ENCODE results near the gene STK25. TPM values are rescaled to one million over a fixed set of nuclear protein-coding genes. Genes with fewer than 3 reads are reported as not detected.

STK25 gene
- total and polyA plus RNA-seq, 2 donors (not counting 1 experiment from before 2014, with no cell fraction given): 183 to 378 TPM

DNA sequence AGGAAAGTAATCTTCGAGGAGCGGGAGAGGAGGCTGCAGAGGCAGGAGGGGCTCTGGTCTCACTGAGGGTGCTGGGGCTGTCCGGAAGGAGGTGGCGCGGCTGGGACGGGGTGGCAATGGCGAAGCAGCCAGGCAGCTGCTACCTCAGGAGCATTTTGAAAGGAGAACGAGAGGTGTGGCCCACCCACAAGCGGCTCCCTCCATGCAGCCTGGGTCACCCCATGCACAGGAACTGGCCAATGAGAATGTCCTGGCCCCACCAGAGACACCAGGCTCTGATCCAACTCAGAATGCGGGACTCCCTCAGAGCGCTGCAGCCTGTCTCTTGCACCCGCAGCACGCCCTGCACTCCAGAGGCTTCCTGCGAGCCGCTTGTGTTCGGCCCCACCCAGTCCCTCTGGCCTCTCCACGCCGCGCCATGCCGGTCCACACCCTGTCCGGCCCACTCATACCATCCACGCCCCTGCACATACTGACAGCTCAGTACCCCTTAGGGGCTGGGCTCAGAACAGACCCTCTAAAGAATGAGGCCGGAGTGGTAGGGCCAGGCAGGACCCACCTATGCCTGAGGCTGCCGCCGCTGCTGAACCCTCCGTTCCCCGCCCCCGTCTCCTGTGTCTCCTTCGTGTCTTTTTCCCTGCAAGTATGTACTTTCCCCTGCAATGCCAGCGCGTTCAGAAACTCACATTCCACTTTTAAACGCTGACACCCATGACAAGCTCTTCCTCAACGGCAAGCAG lies 43.8 kb upstream of the STK25 start:
- H3K9ac ChIP-seq (ENCODE audit: low read length): no peak overlapping the region
- Mint-ChIP-seq H3K27me3 (peaks cover 47% of the 10 kb centered on the region), H3K27ac (no peak overlapping the region), H3K4me1 (no peaks in the 10 kb centered on the region), H3K9me3 (ENCODE audit: insufficient read depth) (peaks cover 4% of the 10 kb centered on the region), H3K4me3 (no peak overlapping the region)
- ChIA-PET POLR2A (no interaction called here), CTCF (no interaction called here)
- no peaks in the 10 kb centered on the region for H3K4me1 ChIP-seq (ENCODE audit: control insufficient read depth in 2 of 2, insufficient read depth in 2 of 2, low read length in 2 of 2)
- intact Hi-C loops (cut with micrococcal nuclease): no loop called here
- no peaks in the 10 kb centered on the region for H3K36me3 ChIP-seq (replicated peaks in 1 of 2; ENCODE audit: control extremely low read depth in 1 of 2, control insufficient read depth in 1 of 2, extremely low read depth in 1 of 2, insufficient read depth in 2 of 2, low read length in 1 of 2)
- no peak overlapping the region for H2AFZ ChIP-seq (ENCODE audit: insufficient read depth, low read depth, low read length, poor library complexity, severe bottlenecking)
- no peak overlapping the region for H3K27ac ChIP-seq (ENCODE audit: low read length in 2 of 2)
- peaks cover 0 to 31% (median under 1%) of the 10 kb centered on the region in 4 experiments for H3K27me3 ChIP-seq (replicated peaks in 1 of 4; ENCODE audit: control extremely low read depth in 1 of 4, control insufficient read depth in 3 of 4, insufficient read depth in 4 of 4, low read length in 3 of 4)
- TF ChIP-seq EZH2 (IDR thresholded peaks at IDR 0.05; ENCODE audit: borderline replicate concordance, insufficient read depth, low read depth, low read length, poor library complexity, severe bottlenecking) (no peak), CTCF (IDR thresholded peaks at IDR 0.05) (no peak)
- no peak overlapping the region for H3K4me3 ChIP-seq (ENCODE audit: control extremely low read depth in 1 of 5, extremely low read depth in 1 of 5, insufficient read depth in 1 of 5, low read depth in 2 of 5, low read length in 4 of 5)
- H4K20me1 ChIP-seq (ENCODE audit: control insufficient read depth, insufficient read depth, low read length, poor library complexity, severe bottlenecking): no peaks in the 10 kb centered on the region
- no peak overlapping the region for H3K4me2 ChIP-seq (replicated peaks; ENCODE audit: low read depth, low read length, poor library complexity, severe bottlenecking)
- no peak for DNase-seq
- peaks cover 3 to 21% (median 10%) of the 10 kb centered on the region in 3 donors for H3K9me3 ChIP-seq (ENCODE audit: control extremely low read depth in 1 of 3, control insufficient read depth in 2 of 3, insufficient read depth in 1 of 3, low read length in 2 of 3)
- 94% methylated on average over 33 of the region's 33 CpGs for WGBS (ENCODE audit: insufficient coverage)
- ATAC-seq (ENCODE audit: low read depth): no peak
- no peaks in the 10 kb centered on the region for H3K79me2 ChIP-seq (ENCODE audit: control insufficient read depth, insufficient read depth, low read length)

- no peak overlapping the region for H3K4me2 ChIP-seq (replicated peaks; ENCODE audit: low read depth, low read length, poor library complexity, severe bottlenecking)
- H3K4me3 Mint-ChIP-seq: no peak overlapping the region
- TF ChIP-seq EZH2 (IDR thresholded peaks at IDR 0.05; ENCODE audit: borderline replicate concordance, insufficient read depth, low read depth, low read length, poor library complexity, severe bottlenecking): no peak
- TF ChIP-seq CTCF (IDR thresholded peaks at IDR 0.05): no peak
- H3K4me3 ChIP-seq (ENCODE audit: control extremely low read depth in 1 of 5, extremely low read depth in 1 of 5, insufficient read depth in 1 of 5, low read depth in 2 of 5, low read length in 4 of 5): no peak overlapping the region
- no peaks in the 10 kb centered on the region for H4K20me1 ChIP-seq (ENCODE audit: control insufficient read depth, insufficient read depth, low read length, poor library complexity, severe bottlenecking)
- peaks cover 42% of the 10 kb centered on the region for H3K27me3 Mint-ChIP-seq
- no peaks in the 10 kb centered on the region for H3K36me3 ChIP-seq (replicated peaks in 1 of 2; ENCODE audit: control extremely low read depth in 1 of 2, control insufficient read depth in 1 of 2, extremely low read depth in 1 of 2, insufficient read depth in 2 of 2, low read length in 1 of 2)
- H3K27ac ChIP-seq (ENCODE audit: low read length in 2 of 2): no peak overlapping the region
- CTCF ChIA-PET: no interaction called here
- peaks cover under 1% of the 10 kb centered on the region for H3K9me3 Mint-ChIP-seq (ENCODE audit: insufficient read depth)
- no peak overlapping the region for H3K27ac Mint-ChIP-seq
- DNase-seq (no peak), ATAC-seq (ENCODE audit: low read depth) (no peak)
- H3K9ac ChIP-seq (ENCODE audit: low read length): no peak overlapping the region
- intact Hi-C loops (cut with micrococcal nuclease): no loop called here
- peaks cover 1 to 19% (median 6%) of the 10 kb centered on the region in 3 donors for H3K9me3 ChIP-seq (ENCODE audit: control extremely low read depth in 1 of 3, control insufficient read depth in 2 of 3, insufficient read depth in 1 of 3, low read length in 2 of 3)
- no peaks in the 10 kb centered on the region for H3K79me2 ChIP-seq (ENCODE audit: control insufficient read depth, insufficient read depth, low read length)
- H3K4me1 ChIP-seq (ENCODE audit: control insufficient read depth in 2 of 2, insufficient read depth in 2 of 2, low read length in 2 of 2): no peaks in the 10 kb centered on the region
- H3K4me1 Mint-ChIP-seq: no peaks in the 10 kb centered on the region
- POLR2A ChIA-PET: no interaction called here
- H3K27me3 ChIP-seq (replicated peaks in 1 of 4; ENCODE audit: control extremely low read depth in 1 of 4, control insufficient read depth in 3 of 4, insufficient read depth in 4 of 4, low read length in 3 of 4): peaks cover 0 to 34% (median 0%) of the 10 kb centered on the region in 4 experiments
- 58% methylated on average over 2 of the region's 12 CpGs for WGBS (ENCODE audit: insufficient coverage)
- H2AFZ ChIP-seq (ENCODE audit: insufficient read depth, low read depth, low read length, poor library complexity, severe bottlenecking): no peak overlapping the region
Measured at GRCh38 chr2:241551599-241551997, 43.2 kb upstream of the STK25 start.
